ENCODE data around the gene LHFPL2.
"Not testable (repeated sequence)": the region's sequence is repeated elsewhere in the genome, so short reads cannot be mapped to it uniquely, and the experiment has no call there.

Gene LHFPL2

GRCh38 chr5:78648359-78649210 is at the start of gene LHFPL2:
Gene LHFPL2 (minus strand): TSS chr5:78648772. CDS start chr5:78510213, 138,559 bp downstream.
- peak in 2 of 4 experiments; percentile 5 to 28 for DNase-seq (ENCODE audit: low read depth in 4 of 4, low spot score in 1 of 4)

- DNase-seq (ENCODE audit: low read depth in 4 of 4, low spot score in 1 of 4), result no peak
These were observed 48.1 kb upstream of the LHFPL2 start for GRCh38 chr5:78696637-78697036.

- not testable (repeated sequence) for DNase-seq (ENCODE audit: low read depth in 4 of 4, low spot score in 1 of 4)
These were observed 47.5 kb upstream of the LHFPL2 start for GRCh38 chr5:78696052-78696451.

GRCh38 chr5:78693339-78693738 is 44.8 kb upstream of the LHFPL2 start:
- DNase-seq (ENCODE audit: low read depth in 4 of 4, low spot score in 1 of 4), result no peak

GRCh38 chr5:78691084-78691960 is 42.8 kb upstream of the LHFPL2 start:
- DNase-seq (ENCODE audit: low read depth in 4 of 4, low spot score in 1 of 4), result no peak

GRCh38 chr5:78690253-78690972 is 41.8 kb upstream of the LHFPL2 start:
- DNase-seq (ENCODE audit: low read depth in 4 of 4, low spot score in 1 of 4), result no peak

GRCh38 chr5:78689540-78690252 is 41.1 kb upstream of the LHFPL2 start:
- DNase-seq (ENCODE audit: low read depth in 4 of 4, low spot score in 1 of 4), result no peak

- not testable (repeated sequence) for DNase-seq (ENCODE audit: low read depth in 4 of 4, low spot score in 1 of 4)
These were observed 38.9 kb upstream of the LHFPL2 start for GRCh38 chr5:78687514-78687913.

- not testable (repeated sequence) for DNase-seq (ENCODE audit: low read depth in 4 of 4, low spot score in 1 of 4)
These were observed 35.3 kb upstream of the LHFPL2 start for GRCh38 chr5:78683905-78684304.

- DNase-seq (ENCODE audit: low read depth in 4 of 4, low spot score in 1 of 4), result no peak
These were observed 31.3 kb upstream of the LHFPL2 start for GRCh38 chr5:78679905-78680304.

GRCh38 chr5:78677777-78678668 is 29.5 kb upstream of the LHFPL2 start:
- no peak for DNase-seq (ENCODE audit: low read depth in 4 of 4, low spot score in 1 of 4)

GRCh38 chr5:78675956-78676730 is 27.6 kb upstream of the LHFPL2 start:
- DNase-seq (ENCODE audit: low read depth in 4 of 4, low spot score in 1 of 4), result no peak

GRCh38 chr5:78673827-78674226 is 25.3 kb upstream of the LHFPL2 start:
- not testable (repeated sequence) for DNase-seq (ENCODE audit: low read depth in 4 of 4, low spot score in 1 of 4)

- DNase-seq (ENCODE audit: low read depth in 4 of 4, low spot score in 1 of 4), result no peak
These were observed 23.6 kb upstream of the LHFPL2 start for GRCh38 chr5:78672154-78672553.

- DNase-seq (ENCODE audit: low read depth in 4 of 4, low spot score in 1 of 4), result no peak
These were observed 23.0 kb upstream of the LHFPL2 start for GRCh38 chr5:78671609-78672008.

GRCh38 chr5:78670701-78671269 is 22.2 kb upstream of the LHFPL2 start:
- no peak for DNase-seq (ENCODE audit: low read depth in 4 of 4, low spot score in 1 of 4)

- DNase-seq (ENCODE audit: low read depth in 4 of 4, low spot score in 1 of 4), result no peak
These were observed 20.8 kb upstream of the LHFPL2 start for GRCh38 chr5:78669331-78669730.

GRCh38 chr5:78667461-78668103 is 19.0 kb upstream of the LHFPL2 start:
- no peak for DNase-seq (ENCODE audit: low read depth in 4 of 4, low spot score in 1 of 4)
